ENCODE data around the gene KLF2.

Gene KLF2

GRCh38 chr19:16330806-16331690, 6.4 kb downstream of the KLF2 start:
- Histone ChIP-seq H3K4me1 (ENCODE audit: low read length) (peaks cover 35% of the 10 kb centered on the region), H3K9me2 (replicated peaks; ENCODE audit: insufficient read depth, low read length) (no peaks in the 10 kb centered on the region), H3K4me3 (ENCODE audit: low read length) (no peak overlapping the region), H2AFZ (ENCODE audit: low read length) (no peak overlapping the region), H3K79me2 (ENCODE audit: low read length) (peaks cover 6% of the 10 kb centered on the region), H3F3A (ENCODE audit: insufficient read depth, low read length) (peaks cover 53% of the 10 kb centered on the region), H3K4me2 (ENCODE audit: low read depth, low read length) (peak overlapping the region; percentile 38; the same call in 1 of the 2 replicates), H3K27me3 (replicated peaks; ENCODE audit: insufficient read depth, low read length) (no peaks in the 10 kb centered on the region), H3K9ac (ENCODE audit: low read length) (peak overlapping the region; percentile 44), H3K27ac (ENCODE audit: low read length) (peak overlapping the region; percentile 73; the same call in 1 of the 2 replicates), H3K9me3 (replicated peaks; ENCODE audit: insufficient read depth, low read length) (no peaks in the 10 kb centered on the region), H4K20me1 (ENCODE audit: insufficient read depth, low read length) (no peaks in the 10 kb centered on the region), H3K36me3 (replicated peaks; ENCODE audit: insufficient read depth, low read length) (no peaks in the 10 kb centered on the region)
- TF ChIP-seq CTCF (IDR thresholded peaks at IDR 0.05; ENCODE audit: low read length) (no peak), EZH2 (optimal IDR thresholded peaks at IDR 0.05; ENCODE audit: low read depth, low read length) (no peak), EZH2phosphoT487 (IDR thresholded peaks at IDR 0.05; ENCODE audit: low read length) (no peak)
- peak; percentile 25 for DNase-seq

GRCh38 chr19:16333001-16333586, 8.5 kb downstream of the KLF2 start:
- Histone ChIP-seq H4K20me1 (ENCODE audit: insufficient read depth, low read length) (no peaks in the 10 kb centered on the region), H3F3A (ENCODE audit: insufficient read depth, low read length) (peaks cover 32% of the 10 kb centered on the region), H3K4me2 (ENCODE audit: low read depth, low read length) (no peak overlapping the region), H3K4me3 (ENCODE audit: low read length) (no peak overlapping the region), H3K9me3 (replicated peaks; ENCODE audit: insufficient read depth, low read length) (no peaks in the 10 kb centered on the region), H3K79me2 (ENCODE audit: low read length) (no peaks in the 10 kb centered on the region), H2AFZ (ENCODE audit: low read length) (no peak overlapping the region), H3K27ac (ENCODE audit: low read length) (no peak overlapping the region), H3K36me3 (replicated peaks; ENCODE audit: insufficient read depth, low read length) (no peaks in the 10 kb centered on the region), H3K9ac (ENCODE audit: low read length) (no peak overlapping the region), H3K27me3 (replicated peaks; ENCODE audit: insufficient read depth, low read length) (no peaks in the 10 kb centered on the region), H3K4me1 (ENCODE audit: low read length) (peaks cover 20% of the 10 kb centered on the region), H3K9me2 (replicated peaks; ENCODE audit: insufficient read depth, low read length) (no peaks in the 10 kb centered on the region)
- no peak for DNase-seq
- TF ChIP-seq EZH2 (optimal IDR thresholded peaks at IDR 0.05; ENCODE audit: low read depth, low read length) (no peak), CTCF (IDR thresholded peaks at IDR 0.05; ENCODE audit: low read length) (no peak), EZH2phosphoT487 (IDR thresholded peaks at IDR 0.05; ENCODE audit: low read length) (no peak)

- Histone ChIP-seq H3K4me3 (ENCODE audit: low read length) (no peak overlapping the region), H4K20me1 (ENCODE audit: insufficient read depth, low read length) (no peaks in the 10 kb centered on the region), H3K36me3 (replicated peaks; ENCODE audit: insufficient read depth, low read length) (no peaks in the 10 kb centered on the region), H3K9me3 (replicated peaks; ENCODE audit: insufficient read depth, low read length) (no peaks in the 10 kb centered on the region), H3K27ac (ENCODE audit: low read length) (no peak overlapping the region), H3F3A (ENCODE audit: insufficient read depth, low read length) (peaks cover 19% of the 10 kb centered on the region; the same call in 1 of the 2 replicates), H3K9me2 (replicated peaks; ENCODE audit: insufficient read depth, low read length) (no peaks in the 10 kb centered on the region), H3K9ac (ENCODE audit: low read length) (no peak overlapping the region), H3K4me2 (ENCODE audit: low read depth, low read length) (no peak overlapping the region), H3K27me3 (replicated peaks; ENCODE audit: insufficient read depth, low read length) (no peaks in the 10 kb centered on the region), H3K4me1 (ENCODE audit: low read length) (peaks cover 13% of the 10 kb centered on the region), H2AFZ (ENCODE audit: low read length) (no peak overlapping the region), H3K79me2 (ENCODE audit: low read length) (no peaks in the 10 kb centered on the region)
- no peak for DNase-seq
- TF ChIP-seq CTCF (IDR thresholded peaks at IDR 0.05; ENCODE audit: low read length) = no peak
- no peak for TF ChIP-seq EZH2phosphoT487 (IDR thresholded peaks at IDR 0.05; ENCODE audit: low read length)
- TF ChIP-seq EZH2 (optimal IDR thresholded peaks at IDR 0.05; ENCODE audit: low read depth, low read length) = no peak
Observed at GRCh38 chr19:16334411-16334810, 9.8 kb downstream of the KLF2 start.
